Brain microvascular endothelial cell (primary cell): ENCODE measurements around the gene FAM156B.
A peak's percentile ranks its signal among the peaks of the same experiment; 100 is the strongest.
"Not testable (repeated sequence)": the region's sequence is repeated elsewhere in the genome, so short reads cannot be mapped to it uniquely, and the experiment has no call there.

Source experiments
- DNase-seq: peaks from one replicate; pipeline ENCODE4 v3.0.0-alpha.2; 2020
- H3K27ac ChIP-seq: fragments of 250-450 bp; sonication (Bioruptor Pico); 2 replicates; pipeline ENCODE4 v1.5.1; 2020; ENCODE audit warnings: mild to moderate bottlenecking, moderate library complexity
- H3K27me3 ChIP-seq: fragments of 250-450 bp; sonication (Bioruptor Pico); replicated peaks from 2 replicates; pipeline ENCODE4 v1.5.1; 2020; ENCODE audit warnings: mild to moderate bottlenecking
- H3K36me3 ChIP-seq: fragments of 250-450 bp; sonication (Bioruptor Pico); replicated peaks from 2 replicates; pipeline ENCODE4 v1.5.1; 2020; ENCODE audit warnings: mild to moderate bottlenecking
- H3K4me3 ChIP-seq: 2 replicates; pipeline ENCODE4 v1.5.1; 2011; ENCODE audit warnings: low read depth, mild to moderate bottlenecking, control low read depth, low read length, moderate library complexity
- CTCF ChIP-seq: IDR thresholded peaks from 2 replicates; pipeline ENCODE4 v1.5.1; 2011; ENCODE audit warnings: low read depth, mild to moderate bottlenecking, moderate library complexity, low read length, control low read depth, inconsistent platforms; ENCODE audit errors: missing control alignments
- in situ Hi-C: cut with HindIII; loops from 2 replicates; pipeline ENCODE4 v1.10.0; 2017; ENCODE audit warnings: low sequenced_read_pairs, low pct_ligation_motif_present

FAM156B gene

GRCh38 chrX:52923781-52924241 lies 26.7 kb downstream of the FAM156B start:
- peak overlapping the region; percentile 1 for H3K27ac ChIP-seq
- no peaks in the 10 kb centered on the region for H3K36me3 ChIP-seq
- H3K27me3 ChIP-seq, result no peaks in the 10 kb centered on the region
- in situ Hi-C loops, result no loop called here
- no peak overlapping the region for H3K4me3 ChIP-seq
- no peak for TF ChIP-seq CTCF
- DNase-seq, result peak; percentile 27

GRCh38 chrX:52930214-52930613 lies 33.1 kb downstream of the FAM156B start:
- H3K36me3 ChIP-seq, in situ Hi-C loops, H3K27ac ChIP-seq, H3K4me3 ChIP-seq, H3K27me3 ChIP-seq, DNase-seq: not testable (repeated sequence)

- no peaks in the 10 kb centered on the region for H3K27me3 ChIP-seq
- in situ Hi-C loops, result no loop called here
- no peak for DNase-seq
- H3K4me3 ChIP-seq, result no peak overlapping the region
- H3K27ac ChIP-seq, result no peak overlapping the region
- no peaks in the 10 kb centered on the region for H3K36me3 ChIP-seq
- TF ChIP-seq CTCF, result no peak
These were observed 36.1 kb downstream of the FAM156B start for GRCh38 chrX:52933213-52933612.

GRCh38 chrX:52933976-52934703 lies 37.0 kb downstream of the FAM156B start:
- Histone ChIP-seq H3K36me3 (no peaks in the 10 kb centered on the region), H3K4me3 (peak overlapping the region; percentile 76), H3K27me3 (no peaks in the 10 kb centered on the region), H3K27ac (peak overlapping the region; percentile 94)
- no peak for DNase-seq
- no peak for TF ChIP-seq CTCF
- in situ Hi-C loops, result no loop called here

- peak; percentile 84 for TF ChIP-seq CTCF
- in situ Hi-C loops, result no loop called here
- Histone ChIP-seq H3K36me3 (no peaks in the 10 kb centered on the region), H3K27ac (peak overlapping the region; percentile 94), H3K27me3 (no peaks in the 10 kb centered on the region), H3K4me3 (peak overlapping the region; percentile 76)
- peak; percentile 91 for DNase-seq
These were observed 37.8 kb downstream of the FAM156B start for GRCh38 chrX:52934704-52935469.

GRCh38 chrX:52935470-52935784 lies 38.3 kb downstream of the FAM156B start:
- in situ Hi-C loops, result not testable (repeated sequence)

GRCh38 chrX:52940704-52941103 lies 43.6 kb downstream of the FAM156B start:
- H3K4me3 ChIP-seq, in situ Hi-C loops, H3K36me3 ChIP-seq, DNase-seq, H3K27ac ChIP-seq, H3K27me3 ChIP-seq: not testable (repeated sequence)

More at GRCh38 chrX:52935470-52935784, 38.3 kb downstream of the FAM156B start:
- not testable (repeated sequence) for H3K36me3 ChIP-seq, H3K27me3 ChIP-seq, DNase-seq
- Histone ChIP-seq H3K27ac (peak overlapping the region; percentile 94), H3K4me3 (peak overlapping the region; percentile 76)

- H3K27ac ChIP-seq, DNase-seq, H3K36me3 ChIP-seq, H3K4me3 ChIP-seq, H3K27me3 ChIP-seq, in situ Hi-C loops: not testable (repeated sequence)
These were observed 44.6 kb downstream of the FAM156B start for GRCh38 chrX:52941728-52942127.

GRCh38 chrX:52945838-52946494 lies 48.8 kb downstream of the FAM156B start:
- H3K4me3 ChIP-seq, in situ Hi-C loops, H3K27me3 ChIP-seq, DNase-seq, H3K36me3 ChIP-seq, H3K27ac ChIP-seq: not testable (repeated sequence)

GRCh38 chrX:52947501-52947900 lies 50.4 kb downstream of the FAM156B start:
- DNase-seq, result not testable (repeated sequence)

More at GRCh38 chrX:52947501-52947900, 50.4 kb downstream of the FAM156B start:
- H3K27me3 ChIP-seq, H3K4me3 ChIP-seq, in situ Hi-C loops, H3K27ac ChIP-seq, H3K36me3 ChIP-seq: not testable (repeated sequence)
